Mesenchymal stem cell (in vitro differentiated cells and primary cell): ENCODE data around the gene RUNX3.

Experiments
- DNase-seq: peaks from one replicate; pipeline ENCODE4 v3.0.0-alpha.2; 2013
- H2AFZ ChIP-seq: one replicate; pipeline ENCODE4 v1.6.1; 2013; ENCODE audit warnings: low read depth, mild to moderate bottlenecking, control low read depth, inconsistent platforms, low read length, moderate library complexity
- H2AK5ac ChIP-seq: 2 replicates; pipeline ENCODE4 v1.6.1; 2013; ENCODE audit warnings: low read length, moderate library complexity, mild to moderate bottlenecking, inconsistent platforms; ENCODE audit not compliant: severe bottlenecking
- H2BK120ac ChIP-seq: one replicate; pipeline ENCODE4 v1.6.1; 2013; ENCODE audit warnings: low read depth, mild to moderate bottlenecking, inconsistent platforms, low read length, moderate library complexity
- H2BK12ac ChIP-seq, 2 experiments: one replicate each; pipeline ENCODE4 v1.6.1; 2013; ENCODE audit warnings: inconsistent platforms in 2 of 2, low read length in 2 of 2, mild to moderate bottlenecking in 2 of 2, moderate library complexity in 2 of 2, control low read depth in 1 of 2
- H2BK15ac ChIP-seq: one replicate; pipeline ENCODE4 v1.6.1; 2013; ENCODE audit warnings: mild to moderate bottlenecking, low read depth, inconsistent platforms; ENCODE audit not compliant: poor library complexity, severe bottlenecking
- H2BK5ac ChIP-seq: 2 replicates; pipeline ENCODE4 v1.6.1; 2013; ENCODE audit warnings: low read depth, mild to moderate bottlenecking, low read length, control low read depth, inconsistent platforms; ENCODE audit not compliant: poor library complexity, severe bottlenecking
- H3K14ac ChIP-seq, 2 experiments: one replicate each; pipeline ENCODE4 v1.6.1; 2013; ENCODE audit warnings: inconsistent platforms in 2 of 2, low read length in 2 of 2, control low read depth in 1 of 2, mild to moderate bottlenecking in 1 of 2, moderate library complexity in 1 of 2
- H3K18ac ChIP-seq, 2 experiments: one replicate each; pipeline ENCODE4 v1.6.1; 2013; ENCODE audit warnings: inconsistent platforms in 2 of 2, low read length in 2 of 2, control low read depth in 1 of 2, low read depth in 1 of 2, mild to moderate bottlenecking in 1 of 2
- H3K23ac ChIP-seq, 2 experiments: one replicate each; pipeline ENCODE4 v1.6.1; 2013; ENCODE audit warnings: inconsistent platforms in 2 of 2, low read length in 2 of 2, mild to moderate bottlenecking in 2 of 2, moderate library complexity in 2 of 2, control low read depth in 1 of 2
- H3K27ac ChIP-seq: 2 replicates; pipeline ENCODE4 v1.5.1; 2013; ENCODE audit warnings: mild to moderate bottlenecking, moderate library complexity, low read length, control low read depth, inconsistent platforms; ENCODE audit not compliant: poor library complexity, severe bottlenecking
- H3K27me3 ChIP-seq, 2 experiments: 2 replicates each; pipeline versions ENCODE4 v1.6.1 to v1.7.0; 2013; ENCODE audit warnings: low read length in 2 of 2, mild to moderate bottlenecking in 2 of 2, moderate library complexity in 2 of 2, control low read depth in 1 of 2, inconsistent platforms in 1 of 2; ENCODE audit not compliant: control insufficient read depth in 1 of 2, insufficient read depth in 1 of 2
- H3K36me3 ChIP-seq, 2 experiments: 2 replicates each; pipeline versions ENCODE4 v1.6.1 to v1.7.0; 2013; ENCODE audit warnings: low read length in 2 of 2, control low read depth in 1 of 2, inconsistent platforms in 1 of 2, low read depth in 1 of 2, mild to moderate bottlenecking in 1 of 2; ENCODE audit not compliant: insufficient read depth in 2 of 2, control insufficient read depth in 1 of 2
- H3K4ac ChIP-seq, 2 experiments: one replicate each; pipeline ENCODE4 v1.6.1; 2013; ENCODE audit warnings: inconsistent platforms in 2 of 2, low read length in 2 of 2, mild to moderate bottlenecking in 2 of 2, moderate library complexity in 2 of 2, control low read depth in 1 of 2, low read depth in 1 of 2
- H3K4me1 ChIP-seq: 2 replicates; pipeline ENCODE4 v1.6.1; 2013; ENCODE audit warnings: low read depth, low read length, control low read depth; ENCODE audit not compliant: control insufficient read depth, insufficient read depth
- H3K4me2 ChIP-seq: 2 replicates; pipeline ENCODE4 v1.6.1; 2013; ENCODE audit warnings: low read length, mild to moderate bottlenecking, inconsistent platforms; ENCODE audit not compliant: poor library complexity, severe bottlenecking
- H3K4me3 ChIP-seq, 2 experiments: 2 replicates each; pipeline versions ENCODE4 v1.5.1 to v1.7.0; 2013; ENCODE audit warnings: low read length in 2 of 2, mild to moderate bottlenecking in 2 of 2, control low read depth in 1 of 2, low read depth in 1 of 2; ENCODE audit not compliant: insufficient read depth in 1 of 2
- H3K79me1 ChIP-seq: replicated peaks from 2 replicates; pipeline ENCODE4 v1.6.1; 2013; ENCODE audit warnings: mild to moderate bottlenecking, control low read depth, low read length, inconsistent platforms; ENCODE audit not compliant: poor library complexity, severe bottlenecking
- H3K9ac ChIP-seq: 2 replicates; pipeline ENCODE4 v1.7.0; 2013; ENCODE audit warnings: mild to moderate bottlenecking, low read length, moderate library complexity
- H3K9me3 ChIP-seq: 2 replicates; pipeline ENCODE4 v1.7.0; 2013; ENCODE audit warnings: mild to moderate bottlenecking, low read length; ENCODE audit not compliant: control insufficient read depth
- H4K8ac ChIP-seq: one replicate; pipeline ENCODE4 v1.6.1; 2013; ENCODE audit warnings: inconsistent platforms, mild to moderate bottlenecking, low read length, moderate library complexity
- H4K91ac ChIP-seq: one replicate; pipeline ENCODE4 v1.6.1; 2013; ENCODE audit warnings: mild to moderate bottlenecking, low read length, inconsistent platforms
- WGBS: methylation state at CpG from one replicate; pipeline ENCODE4 v1.1.7; 2013; ENCODE audit warnings: mixed read lengths; 5-methylcytosine and 5-hydroxymethylcytosine counted together

Gene RUNX3

GRCh38 chr1:24955779-24956365, 25.8 kb upstream of the RUNX3 start:
- no peak for DNase-seq
- H3K9ac ChIP-seq = no peak overlapping the region
- WGBS = 91% methylated on average over 8 of the region's 8 CpGs
- H2BK120ac ChIP-seq = no peak overlapping the region
- H3K4me1 ChIP-seq = peaks cover 5% of the 10 kb centered on the region
- no peak overlapping the region for H2BK15ac ChIP-seq
- no peaks in the 10 kb centered on the region for H3K9me3 ChIP-seq
- no peak overlapping the region for H4K8ac ChIP-seq
- H2AK5ac ChIP-seq = no peak overlapping the region
- H3K4me2 ChIP-seq = no peak overlapping the region
- H3K27ac ChIP-seq = no peak overlapping the region
- H2AFZ ChIP-seq = no peak overlapping the region
- H2BK5ac ChIP-seq = no peak overlapping the region
- no peaks in the 10 kb centered on the region for H3K36me3 ChIP-seq
- H3K14ac ChIP-seq = no peak overlapping the region
- H3K4me3 ChIP-seq = no peak overlapping the region
- no peak overlapping the region for H3K4ac ChIP-seq
- H4K91ac ChIP-seq = no peak overlapping the region
- H3K18ac ChIP-seq = no peak overlapping the region
- H3K27me3 ChIP-seq = peaks cover 10 to 57% of the 10 kb centered on the region in 2 experiments
- no peaks in the 10 kb centered on the region for H3K79me1 ChIP-seq
- H2BK12ac ChIP-seq = no peak overlapping the region
- H3K23ac ChIP-seq = no peak overlapping the region

GRCh38 chr1:24955161-24955560, 25.1 kb upstream of the RUNX3 start:
- no peaks in the 10 kb centered on the region for H3K9me3 ChIP-seq
- WGBS = 31% methylated on average over 4 of the region's 5 CpGs
- peaks cover 2 to 51% of the 10 kb centered on the region in 2 experiments for H3K27me3 ChIP-seq
- H3K79me1 ChIP-seq = no peaks in the 10 kb centered on the region
- no peak overlapping the region for H4K8ac ChIP-seq
- no peak overlapping the region for H3K18ac ChIP-seq
- no peak overlapping the region for H3K14ac ChIP-seq
- no peaks in the 10 kb centered on the region for H3K36me3 ChIP-seq
- H2BK15ac ChIP-seq = no peak overlapping the region
- H3K4ac ChIP-seq = no peak overlapping the region
- no peak overlapping the region for H2BK5ac ChIP-seq
- no peak overlapping the region for H4K91ac ChIP-seq
- H3K9ac ChIP-seq = no peak overlapping the region
- no peak overlapping the region for H2BK12ac ChIP-seq
- H3K4me2 ChIP-seq = no peak overlapping the region
- DNase-seq = peak; percentile 85
- no peak overlapping the region for H3K4me3 ChIP-seq
- no peak overlapping the region for H3K23ac ChIP-seq
- no peak overlapping the region for H2AFZ ChIP-seq
- no peak overlapping the region for H2AK5ac ChIP-seq
- H2BK120ac ChIP-seq = no peak overlapping the region
- no peak overlapping the region for H3K27ac ChIP-seq
- peaks cover 5% of the 10 kb centered on the region for H3K4me1 ChIP-seq

GRCh38 chr1:24954631-24955030, 24.6 kb upstream of the RUNX3 start:
- Histone ChIP-seq H4K8ac (no peak overlapping the region), H3K27me3 (peaks cover 0 to 46% of the 10 kb centered on the region in 2 experiments), H3K23ac (no peak overlapping the region), H2BK5ac (no peak overlapping the region), H3K4ac (no peak overlapping the region), H2AFZ (no peak overlapping the region), H2BK120ac (no peak overlapping the region), H3K27ac (no peak overlapping the region), H3K79me1 (no peaks in the 10 kb centered on the region), H3K4me2 (no peak overlapping the region), H2BK15ac (no peak overlapping the region), H3K36me3 (no peaks in the 10 kb centered on the region), H3K18ac (no peak overlapping the region), H2BK12ac (peak overlapping the region in 1 of 2 experiments; percentile 32), H2AK5ac (no peak overlapping the region), H3K9ac (no peak overlapping the region), H4K91ac (no peak overlapping the region), H3K14ac (no peak overlapping the region), H3K9me3 (no peaks in the 10 kb centered on the region), H3K4me1 (peaks cover 9% of the 10 kb centered on the region), H3K4me3 (no peak overlapping the region)
- 97% methylated on average over 11 of the region's 11 CpGs for WGBS
- DNase-seq = no peak

- H3K4me3 ChIP-seq = no peak overlapping the region
- H3K36me3 ChIP-seq = no peaks in the 10 kb centered on the region
- H3K4me1 ChIP-seq = peaks cover 14% of the 10 kb centered on the region
- H3K23ac ChIP-seq = no peak overlapping the region
- no peak overlapping the region for H4K91ac ChIP-seq
- no peaks in the 10 kb centered on the region for H3K9me3 ChIP-seq
- H2AK5ac ChIP-seq = no peak overlapping the region
- H3K4ac ChIP-seq = no peak overlapping the region
- 97% methylated on average over 4 of the region's 6 CpGs for WGBS
- no peak overlapping the region for H3K18ac ChIP-seq
- no peak overlapping the region for H2BK5ac ChIP-seq
- no peak for DNase-seq
- H3K79me1 ChIP-seq = no peaks in the 10 kb centered on the region
- no peak overlapping the region for H2BK15ac ChIP-seq
- peaks cover 0 to 46% of the 10 kb centered on the region in 2 experiments for H3K27me3 ChIP-seq
- no peak overlapping the region for H3K27ac ChIP-seq
- no peak overlapping the region for H3K14ac ChIP-seq
- no peak overlapping the region for H2BK120ac ChIP-seq
- H3K4me2 ChIP-seq = no peak overlapping the region
- H2AFZ ChIP-seq = no peak overlapping the region
- H2BK12ac ChIP-seq = no peak overlapping the region
- H3K9ac ChIP-seq = no peak overlapping the region
- no peak overlapping the region for H4K8ac ChIP-seq
Measured at GRCh38 chr1:24954022-24954421, 23.9 kb upstream of the RUNX3 start.
